Ascending aorta (tissue), 2 donors: ENCODE measurements around the gene AURKAIP1. TPM values are rescaled to one million over a fixed set of nuclear protein-coding genes. Genes with fewer than 3 reads are reported as not detected.

Experiments used
- DNase-seq, 2 donors: peaks; one replicate each; pipeline ENCODE4 v3.0.0-alpha.2; 2019; ENCODE audit warnings: low spot score in 2 of 2
- H3K27ac ChIP-seq, 2 donors: fragments of 200-600 bp; sonication (generic); one replicate each; pipeline ENCODE4 v1.5.1; 2016 to 2017; ENCODE audit warnings: mild to moderate bottlenecking in 1 of 2
- H3K27me3 ChIP-seq: fragments of 200-600 bp; sonication (generic); one replicate; pipeline ENCODE4 v1.5.1; 2017
- H3K36me3 ChIP-seq, 2 donors: fragments of 200-600 bp; sonication (generic); one replicate each; pipeline ENCODE4 v1.5.1; 2016
- H3K4me1 ChIP-seq, 2 donors: fragments of 200-600 bp; sonication (generic); one replicate each; pipeline ENCODE4 v1.5.1; 2016 to 2017; ENCODE audit warnings: mild to moderate bottlenecking in 1 of 2
- H3K4me3 ChIP-seq, 2 donors: fragments of 200-600 bp; sonication (generic); one replicate each; pipeline ENCODE4 v1.5.1; 2016 to 2017; ENCODE audit warnings: mild to moderate bottlenecking in 1 of 2
- H3K9me3 ChIP-seq, 2 donors: fragments of 200-600 bp; sonication (generic); one replicate each; pipeline ENCODE4 v1.5.1; 2016
- CTCF ChIP-seq, 3 experiments: fragments of 200-600 bp in 2 of 3; fragments of 450-650 bp in 1 of 3; sonication (generic) in 2 of 3; IDR thresholded peaks; one replicate each; pipeline ENCODE4 v1.5.1; 2016 to 2019; ENCODE audit warnings: antibody characterized with exemption in 3 of 3, mild to moderate bottlenecking in 1 of 3, moderate library complexity in 1 of 3
- intact Hi-C: fragments of 100-400 bp; cut with DNase I; formaldehyde crosslinking; loops from one replicate; pipeline ENCODE4 v1.15.1; 2023
- total RNA-seq: library from RNA; depleted of rRNA; stranded (reverse); fragments of >200 nt; gene quantifications from one replicate; pipeline ENCODE4 v1.1.0, GENCODE V29; 2016

AURKAIP1 gene
- total RNA-seq, 1 donor from 2014 or later, result 247 TPM

DNA sequence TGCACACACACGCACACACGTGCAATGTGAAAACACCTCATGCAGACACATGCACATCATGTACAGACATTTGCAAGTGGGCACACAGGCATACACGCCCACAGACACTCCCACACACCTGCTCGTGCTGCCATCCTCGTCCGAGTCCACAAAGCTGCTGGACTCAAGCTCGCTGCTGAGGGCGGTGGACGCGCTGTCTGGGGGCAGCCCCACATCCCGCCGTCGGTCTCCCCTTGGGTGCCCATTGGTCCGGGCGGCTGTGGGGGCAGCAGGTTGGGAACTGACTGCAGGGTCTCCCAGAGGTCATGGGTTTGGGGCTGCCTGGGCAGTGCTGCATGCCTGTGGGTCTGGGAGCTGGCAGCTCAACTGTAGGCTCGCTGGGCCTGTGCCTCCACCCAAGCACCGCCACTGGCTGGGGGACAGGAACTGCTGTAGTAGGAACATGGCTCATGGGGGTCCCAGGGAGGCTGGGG is 33.4 kb downstream of the AURKAIP1 start:
- Histone ChIP-seq H3K9me3 (no peaks in the 10 kb centered on the region), H3K4me1 (peaks cover 0 to 11% of the 10 kb centered on the region in 2 donors), H3K36me3 (peaks cover 46 to 49% of the 10 kb centered on the region in 2 donors), H3K4me3 (no peak overlapping the region), H3K27me3 (no peaks in the 10 kb centered on the region), H3K27ac (no peak overlapping the region)
- intact Hi-C loops, result no loop called here
- DNase-seq, result no peak
- TF ChIP-seq CTCF (IDR thresholded peaks at IDR 0.05), result no peak

DNA sequence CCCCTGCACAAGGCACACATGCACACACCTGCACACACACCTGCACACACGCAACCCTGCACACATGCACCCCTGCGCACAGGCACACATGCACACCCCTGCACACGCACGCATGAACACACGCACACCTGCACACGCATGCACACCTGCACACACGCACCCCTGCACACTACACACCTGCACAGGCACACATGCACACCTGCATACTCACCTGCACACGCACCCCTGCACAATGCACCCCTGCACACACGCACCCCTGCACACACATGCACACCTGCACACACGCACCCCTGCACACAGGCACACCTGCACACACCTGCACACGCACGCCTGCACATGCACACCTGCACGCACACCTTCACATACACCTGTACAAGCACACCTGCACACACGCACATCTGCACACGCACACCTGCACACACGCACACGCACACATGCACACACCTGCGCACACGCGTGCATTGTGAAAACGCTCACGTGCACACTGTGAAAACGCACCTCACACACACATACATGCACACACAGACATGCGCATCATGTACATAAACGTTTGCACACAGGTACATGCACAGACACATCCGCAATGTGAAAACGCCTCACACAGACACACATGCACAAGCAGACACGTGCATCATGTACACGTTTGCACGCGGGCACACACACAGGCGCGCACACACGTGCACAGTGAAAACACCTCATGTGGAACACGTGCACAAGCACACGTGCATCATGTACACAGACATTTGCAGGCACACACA is 34.0 kb downstream of the AURKAIP1 start:
- no peaks in the 10 kb centered on the region for H3K9me3 ChIP-seq
- no peak overlapping the region for H3K4me3 ChIP-seq
- H3K27ac ChIP-seq, result no peak overlapping the region
- H3K27me3 ChIP-seq, result no peaks in the 10 kb centered on the region
- TF ChIP-seq CTCF (IDR thresholded peaks at IDR 0.05), result no peak
- intact Hi-C loops, result no loop called here
- peaks cover 47 to 55% of the 10 kb centered on the region in 2 donors for H3K36me3 ChIP-seq
- DNase-seq, result no peak
- peaks cover 0 to 5% of the 10 kb centered on the region in 2 donors for H3K4me1 ChIP-seq

DNA sequence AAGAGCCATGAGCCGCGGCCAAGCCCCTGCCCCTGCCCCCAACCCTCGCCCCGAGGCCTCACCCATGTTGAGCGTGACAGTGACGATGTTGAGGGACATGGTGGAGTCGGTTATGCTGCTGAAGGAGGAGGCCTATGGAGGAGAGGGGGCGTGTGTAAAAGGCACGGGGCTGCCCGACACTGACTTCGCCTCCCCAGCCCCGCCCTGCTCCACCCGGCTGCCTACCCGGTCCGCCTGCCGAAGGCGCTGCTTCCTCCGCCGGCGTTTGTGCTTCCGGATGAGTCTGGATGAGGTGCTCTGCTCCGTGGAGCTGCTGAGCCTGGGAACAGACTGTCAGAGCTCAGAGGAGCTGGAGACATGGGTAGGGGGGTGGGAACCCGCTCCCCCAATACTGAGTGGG is 34.8 kb downstream of the AURKAIP1 start:
- intact Hi-C loops, result no loop called here
- Histone ChIP-seq H3K9me3 (no peaks in the 10 kb centered on the region), H3K4me1 (no peaks in the 10 kb centered on the region), H3K4me3 (no peak overlapping the region), H3K27ac (no peak overlapping the region), H3K27me3 (no peaks in the 10 kb centered on the region), H3K36me3 (peaks cover 51 to 60% of the 10 kb centered on the region in 2 donors)
- TF ChIP-seq CTCF (IDR thresholded peaks at IDR 0.05), result no peak
- no peak for DNase-seq

- Histone ChIP-seq H3K9me3 (no peaks in the 10 kb centered on the region), H3K36me3 (peaks cover 51 to 60% of the 10 kb centered on the region in 2 donors)
- no peak for TF ChIP-seq CTCF (IDR thresholded peaks at IDR 0.05)
These were observed 36.7 kb downstream of the AURKAIP1 start for GRCh38 chr1:1338278-1338677.

DNA sequence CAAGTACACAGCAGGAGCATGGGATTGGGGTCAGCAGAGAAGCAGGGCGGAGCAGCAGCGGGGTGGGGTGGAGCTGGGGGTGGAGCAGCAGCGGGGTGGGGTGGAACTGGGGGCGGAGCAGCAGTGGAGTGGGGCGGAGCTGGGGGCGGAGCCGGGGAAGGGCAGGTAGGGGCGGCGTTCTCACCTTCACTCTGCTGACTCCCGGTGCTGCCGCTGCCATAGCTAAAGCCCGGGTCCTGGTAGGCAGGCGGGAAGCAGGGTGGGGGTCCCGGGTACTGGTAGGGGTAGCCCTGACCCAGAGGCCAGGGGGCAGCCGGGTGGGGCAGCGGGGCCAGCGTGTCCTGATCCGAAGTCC is 37.2 kb downstream of the AURKAIP1 start:
- Histone ChIP-seq H3K27me3 (no peaks in the 10 kb centered on the region), H3K9me3 (no peaks in the 10 kb centered on the region), H3K4me1 (no peaks in the 10 kb centered on the region), H3K4me3 (no peak overlapping the region), H3K27ac (no peak overlapping the region), H3K36me3 (peaks cover 51 to 60% of the 10 kb centered on the region in 2 donors)
- no peak for TF ChIP-seq CTCF (IDR thresholded peaks at IDR 0.05)
- intact Hi-C loops, result no loop called here
- DNase-seq, result no peak

More at GRCh38 chr1:1338278-1338677, 36.7 kb downstream of the AURKAIP1 start:
- no peak for DNase-seq
- intact Hi-C loops, result no loop called here
- no peak overlapping the region for H3K27ac ChIP-seq
- no peak overlapping the region for H3K4me3 ChIP-seq
- H3K4me1 ChIP-seq, result no peaks in the 10 kb centered on the region
- H3K27me3 ChIP-seq, result no peaks in the 10 kb centered on the region
